Fibroblast of skin of scalp (primary cell): ENCODE measurements around the gene TIAM2.

Experiments used
- DNase-seq: peaks from one replicate; pipeline ENCODE4 v3.0.0-alpha.2; 2013

Gene TIAM2

DNA sequence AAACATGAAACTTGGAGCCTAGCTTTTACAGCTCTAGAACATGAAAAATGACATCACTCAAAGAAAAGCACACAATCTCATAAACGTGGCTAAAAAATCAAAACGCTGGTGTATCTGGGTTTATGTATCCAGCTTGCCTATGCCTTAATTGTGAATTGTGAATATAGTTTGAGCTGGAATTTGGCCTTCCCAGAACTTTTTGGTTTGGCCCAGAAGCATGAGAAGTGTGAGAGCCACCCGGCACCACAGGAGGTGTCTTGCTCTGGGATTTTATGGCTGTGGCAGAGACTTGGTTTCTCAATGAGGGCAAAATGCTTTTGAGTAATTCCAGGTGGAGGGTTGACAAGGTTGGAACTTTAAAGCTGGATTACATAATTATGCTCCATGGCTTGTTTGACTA is 69.2 kb downstream of the TIAM2 start:
- peak; percentile 15 for DNase-seq

DNA sequence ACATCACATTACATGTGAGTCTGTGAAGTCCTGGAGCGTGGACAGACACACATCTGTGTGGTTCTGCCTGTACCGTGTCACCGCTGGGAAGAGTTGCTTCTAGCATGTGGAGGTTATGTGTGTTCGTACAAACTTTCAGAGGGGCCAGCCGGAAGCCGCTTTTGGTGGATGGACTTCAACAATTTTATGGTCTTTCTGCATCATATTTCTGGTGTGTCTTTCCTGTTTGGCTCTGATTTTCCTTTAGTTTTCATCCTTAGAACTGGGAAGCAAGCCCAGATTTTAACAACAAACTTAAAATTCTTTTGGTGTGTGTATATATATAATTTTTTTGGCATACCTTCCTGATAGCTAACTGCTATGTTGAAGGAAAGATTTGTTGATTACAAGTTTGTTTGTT is 71.2 kb downstream of the TIAM2 start:
- peak; percentile 52 for DNase-seq

DNA sequence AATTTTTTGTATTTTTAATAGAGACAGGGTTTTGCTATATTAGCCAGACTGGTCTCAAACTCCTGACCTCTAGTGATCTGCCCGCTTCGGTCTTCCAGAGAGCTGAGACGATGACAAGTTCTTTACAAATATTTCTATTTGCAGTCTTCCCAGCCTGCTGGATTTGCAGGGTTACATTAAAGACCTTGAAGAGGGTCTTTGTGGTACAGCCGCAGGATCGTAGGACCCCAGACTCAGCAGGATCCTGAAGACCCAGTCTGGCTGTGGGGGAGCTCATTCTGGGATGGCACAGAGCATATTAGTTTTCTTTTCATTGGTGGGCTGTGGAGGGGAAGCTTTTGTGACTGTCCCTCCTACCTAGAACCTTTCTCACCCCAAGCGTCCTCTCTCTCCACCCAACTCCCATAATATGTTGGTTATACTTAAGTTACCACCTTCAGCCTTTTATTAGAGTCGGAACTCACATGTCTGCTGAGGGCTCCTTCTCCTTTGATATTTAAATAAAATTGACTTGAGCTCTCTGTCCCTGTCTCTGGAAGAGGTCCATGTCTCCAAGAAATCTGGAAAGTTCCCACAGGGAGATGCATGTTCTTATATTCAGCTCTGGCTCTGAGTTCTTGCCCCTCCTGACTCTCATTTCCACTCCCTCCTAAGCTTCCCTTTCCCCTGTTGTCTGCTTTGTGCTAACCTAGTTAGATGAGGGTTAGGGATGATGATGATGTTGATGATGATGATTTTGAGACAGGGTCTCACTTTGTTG is 72.0 kb downstream of the TIAM2 start:
- no peak for DNase-seq

DNA sequence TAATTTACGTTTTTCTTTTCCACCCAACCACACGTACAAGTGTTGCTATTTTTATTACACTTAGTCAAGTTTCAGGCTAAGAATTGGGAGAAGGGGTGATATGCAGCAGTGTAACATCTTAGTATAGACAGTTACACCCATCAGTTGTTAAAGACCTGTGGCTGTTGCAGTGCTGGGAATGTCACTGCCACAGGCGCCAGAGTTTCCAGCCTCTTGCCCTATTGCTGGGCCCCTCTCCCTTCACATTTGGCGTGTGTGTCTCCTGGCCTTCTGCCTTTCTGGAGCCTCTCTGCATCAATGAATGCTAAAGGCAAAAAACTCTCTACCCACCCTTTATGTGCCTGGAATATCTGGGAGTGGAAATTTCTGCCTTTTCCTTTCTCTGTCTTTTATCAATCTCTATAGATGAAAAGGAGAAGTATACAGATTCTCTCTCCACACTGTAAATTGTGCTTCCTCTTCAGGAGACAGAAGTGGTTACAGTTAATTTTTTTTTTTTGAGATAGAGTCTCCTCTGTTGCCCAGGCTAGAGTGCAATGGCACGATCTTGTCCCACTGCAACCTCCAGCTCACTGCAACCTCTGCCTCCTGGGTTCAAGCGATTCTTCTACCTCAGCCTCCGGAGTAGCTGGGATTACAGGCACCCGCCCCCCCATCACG is 73.0 kb downstream of the TIAM2 start:
- DNase-seq: no peak

DNA sequence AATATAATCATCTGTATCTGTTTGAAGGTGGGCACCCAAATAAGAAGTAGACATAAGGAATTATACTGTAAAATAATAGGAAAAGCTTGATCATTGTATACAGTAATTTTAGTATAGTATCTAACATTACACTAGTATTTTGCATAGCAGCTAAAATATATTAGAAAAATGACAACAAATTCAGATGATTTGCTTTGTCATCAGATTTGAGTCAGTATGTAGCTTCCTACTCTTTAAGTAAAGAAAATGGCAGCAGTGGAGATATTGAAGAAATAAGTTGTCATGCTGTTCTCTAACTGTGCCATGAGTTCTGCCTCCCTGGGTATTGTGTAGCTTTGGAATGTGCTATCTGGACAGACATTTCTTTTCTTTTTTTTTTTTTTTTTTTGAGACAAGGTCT is 74.4 kb downstream of the TIAM2 start:
- no peak for DNase-seq

DNA sequence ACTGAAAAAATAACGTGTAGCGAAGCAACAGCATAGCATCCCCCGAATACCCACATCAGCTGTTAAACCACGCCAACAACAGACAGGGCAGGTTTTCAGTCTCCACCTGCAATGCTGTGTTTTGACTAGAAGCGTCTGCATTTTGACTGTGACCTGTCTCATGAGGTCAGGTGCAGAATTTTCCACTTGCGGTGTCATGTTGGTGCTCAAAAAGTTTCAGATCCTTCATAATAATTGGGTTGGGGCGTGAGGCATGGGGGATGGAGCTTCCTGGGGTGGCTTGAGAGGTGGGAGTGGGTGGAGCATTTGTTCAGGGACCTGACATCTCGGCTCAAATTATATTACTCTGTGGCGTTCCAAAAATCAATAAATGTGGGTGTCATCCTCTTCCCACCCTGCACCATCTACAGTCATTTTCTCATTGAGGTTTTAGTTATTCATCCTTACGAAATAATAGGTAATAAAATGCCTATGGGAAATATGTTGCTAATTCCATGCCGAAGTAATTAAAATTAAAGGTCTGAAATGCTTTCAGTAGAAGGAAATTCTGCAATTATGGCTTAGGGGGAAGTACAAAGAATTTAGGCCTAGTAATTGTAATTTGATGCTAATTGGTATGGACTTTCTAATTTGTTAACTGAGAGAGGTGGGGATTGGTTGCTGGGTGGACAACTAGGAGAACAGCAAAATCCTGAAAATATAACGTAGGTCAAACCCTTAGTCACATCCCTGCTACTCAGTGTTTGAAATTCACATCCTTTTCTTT is 81.0 kb downstream of the TIAM2 start:
- no peak for DNase-seq

DNA sequence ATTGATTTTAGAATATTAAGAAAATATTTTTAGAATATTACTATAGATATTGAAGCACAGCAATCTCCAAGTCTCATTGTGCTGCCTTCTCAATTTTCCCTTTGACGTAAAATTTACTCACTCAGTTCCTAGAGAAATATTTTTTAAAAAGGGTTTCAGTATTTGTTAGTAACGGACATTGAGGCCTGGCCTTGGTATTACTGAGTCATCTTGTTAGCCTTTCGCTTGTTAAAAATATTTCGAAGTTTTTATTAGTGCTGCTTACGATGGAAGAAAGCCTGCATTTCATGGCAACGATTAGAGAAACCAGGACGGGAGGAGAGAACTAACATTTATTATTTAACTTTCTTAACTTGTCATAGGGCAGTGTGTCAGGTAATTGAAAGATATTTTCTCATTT is 82.2 kb downstream of the TIAM2 start:
- no peak for DNase-seq

DNA sequence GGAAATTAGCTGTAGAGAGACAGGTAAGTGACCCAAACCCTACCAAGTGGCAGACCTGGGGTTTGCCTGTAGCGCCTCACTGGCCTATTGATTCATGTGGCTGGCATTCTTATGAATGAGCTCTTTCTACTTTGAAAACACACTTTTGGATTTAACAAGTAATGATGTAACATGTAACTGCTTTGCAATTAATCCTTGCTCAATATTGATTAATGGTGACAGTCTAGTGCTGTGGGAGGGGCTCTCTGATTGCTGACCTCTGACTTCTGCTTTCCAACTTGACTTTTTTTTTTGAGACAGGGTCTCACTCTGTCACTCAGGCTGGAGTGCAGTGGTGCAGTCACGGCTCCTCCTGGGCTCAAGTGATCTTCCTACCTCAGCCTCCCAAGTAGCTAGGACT is 82.7 kb downstream of the TIAM2 start:
- no peak for DNase-seq

DNA sequence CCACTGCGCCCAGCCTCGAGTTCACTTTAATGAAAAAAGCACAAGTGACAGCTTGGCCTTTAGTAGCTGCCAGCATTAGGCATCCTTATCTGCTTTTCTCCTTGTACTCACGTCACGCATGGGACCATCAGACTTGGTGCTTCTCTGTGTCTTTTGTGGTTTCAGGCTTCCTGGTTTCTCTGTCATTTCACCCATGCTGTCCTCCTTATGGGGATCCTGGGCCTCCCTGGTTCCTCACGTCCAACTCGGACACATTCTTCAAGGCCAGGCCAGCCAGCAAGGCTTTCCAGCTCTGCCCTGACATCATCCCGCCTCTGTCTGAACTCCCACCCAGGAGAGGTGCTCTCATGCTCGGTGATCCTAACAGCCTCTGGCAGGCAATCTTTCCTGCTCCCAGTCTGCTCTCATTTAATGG is 83.2 kb downstream of the TIAM2 start:
- DNase-seq: peak; percentile 12

DNA sequence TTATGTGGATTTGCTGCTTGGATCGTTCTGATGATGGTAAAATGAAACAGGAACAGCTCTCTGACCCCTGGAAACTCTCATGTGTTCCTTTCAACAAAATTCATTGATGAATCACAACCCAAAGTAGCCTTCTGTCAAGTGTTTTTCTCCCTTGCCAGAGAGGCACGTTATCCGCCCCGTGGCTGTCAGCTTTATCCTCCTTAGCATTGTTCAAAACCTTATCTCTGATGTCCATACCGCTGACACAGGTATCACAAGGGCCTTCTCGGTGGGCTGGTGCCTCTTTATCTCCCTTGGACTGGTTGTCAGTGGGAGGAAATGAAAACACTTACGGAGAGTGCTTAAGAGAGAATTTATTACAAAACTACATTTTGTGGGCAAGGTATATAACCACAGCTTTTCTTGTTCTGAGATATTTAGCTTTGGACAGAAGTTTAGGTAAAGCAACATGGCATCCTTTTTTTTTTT is 84.9 kb downstream of the TIAM2 start:
- DNase-seq: no peak

DNA sequence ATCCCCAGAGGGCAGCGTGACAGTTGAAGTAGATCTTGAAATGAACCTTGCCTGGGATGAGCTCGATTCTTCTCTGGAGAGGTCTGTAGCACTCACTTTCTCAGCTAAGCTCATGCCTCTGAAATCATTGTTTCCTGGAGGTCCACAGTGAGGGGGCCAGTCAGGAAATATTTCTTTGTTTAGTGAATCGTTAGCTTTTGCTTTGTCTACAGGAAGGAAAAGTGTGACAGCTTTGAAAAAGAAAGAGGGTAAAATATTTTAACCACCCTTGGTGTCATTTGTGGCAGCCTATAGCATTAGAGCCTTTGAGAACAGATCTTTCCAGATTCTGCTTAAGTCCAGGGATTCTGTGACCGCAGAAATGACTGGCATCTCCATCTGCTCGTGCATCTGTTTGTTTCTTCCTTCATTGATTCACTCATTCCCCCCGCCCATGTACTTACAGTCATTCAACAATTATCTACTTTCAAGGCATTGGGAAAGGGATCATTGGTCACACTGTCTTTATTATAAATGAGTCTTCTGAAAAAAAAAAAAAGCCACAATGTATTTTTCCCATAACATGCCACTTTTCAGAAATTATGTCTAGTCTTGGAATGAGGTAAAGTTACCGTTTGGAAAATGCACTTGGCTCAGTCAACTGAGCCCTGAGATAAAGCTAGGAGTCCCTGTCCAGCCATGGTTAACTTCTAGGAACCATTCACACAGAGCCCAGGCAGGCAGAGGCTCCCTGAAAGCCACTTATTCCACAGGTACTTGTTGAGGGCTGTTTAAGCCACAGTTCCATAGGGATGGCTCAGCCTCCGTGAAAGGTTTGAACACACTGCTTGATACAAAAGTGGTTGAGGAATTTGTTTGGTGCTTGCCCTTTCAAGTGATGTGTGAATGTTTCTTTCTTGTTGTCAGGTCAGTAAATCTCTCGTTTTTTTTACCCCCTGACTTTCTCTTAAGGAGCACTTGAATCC is 86.0 kb downstream of the TIAM2 start:
- peak; percentile 80 for DNase-seq

DNA sequence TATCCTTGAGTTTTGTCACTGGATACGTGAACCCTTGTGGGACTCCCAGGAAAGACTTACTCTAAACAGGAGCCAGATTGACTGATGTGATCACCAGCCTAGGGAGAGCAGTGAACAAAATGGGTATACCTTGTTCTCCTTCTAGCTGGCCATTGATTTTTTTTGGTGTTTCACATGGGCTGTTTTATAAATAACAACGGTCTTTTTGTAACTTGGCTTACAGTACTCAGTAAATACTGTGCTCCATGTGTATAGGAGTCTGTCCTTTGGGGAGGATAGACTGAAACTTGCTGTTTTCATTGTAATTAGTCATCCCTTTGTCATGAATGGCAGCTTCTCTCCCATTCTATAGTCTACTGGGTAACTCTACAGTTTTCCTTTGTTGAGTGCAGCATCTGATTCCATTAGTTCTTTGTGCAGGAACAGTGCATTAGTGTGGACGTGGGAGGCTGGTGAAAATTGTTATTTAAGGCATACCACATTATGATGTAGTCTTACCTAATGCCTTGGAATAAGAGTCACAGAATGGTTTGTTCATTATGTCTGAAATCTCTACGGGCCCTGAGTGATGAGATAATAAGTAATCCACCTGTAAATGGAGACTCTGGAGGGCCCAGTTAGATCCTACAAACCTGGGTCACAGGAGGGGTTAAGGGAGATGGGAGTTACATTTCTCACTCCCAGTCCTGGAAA is 89.5 kb downstream of the TIAM2 start:
- DNase-seq: peak; percentile 76

DNA sequence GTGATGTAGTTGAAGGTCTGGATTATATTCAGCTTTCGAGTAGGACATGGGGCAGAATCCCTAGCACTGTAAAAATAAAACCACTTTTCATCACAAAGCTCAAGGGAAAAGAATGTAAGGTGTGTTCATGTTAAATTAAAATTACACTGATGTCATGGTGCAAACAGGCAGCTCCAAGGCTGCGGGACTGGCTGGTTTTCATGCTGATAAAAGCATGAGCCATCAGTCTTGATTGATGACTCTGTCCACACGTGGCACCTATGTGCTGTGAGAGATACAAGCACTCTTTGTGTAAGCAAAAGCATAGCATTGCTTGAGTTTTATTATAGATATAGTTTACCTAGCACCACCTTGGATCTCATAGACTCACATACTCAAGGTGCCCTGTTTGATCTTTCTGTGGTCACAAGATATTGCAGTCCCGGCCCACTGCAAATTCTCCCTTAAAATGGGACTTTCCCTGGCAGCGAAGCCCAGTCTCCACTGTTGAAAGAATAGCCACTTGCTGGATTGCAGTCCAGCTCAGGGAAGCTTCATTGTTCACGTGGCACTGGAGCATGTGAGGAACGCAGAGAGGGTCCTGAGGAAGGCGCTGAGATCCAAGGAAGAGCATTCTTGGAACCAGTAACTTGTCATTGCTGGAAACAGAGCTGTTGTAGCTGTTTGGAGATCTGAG is 90.6 kb downstream of the TIAM2 start:
- DNase-seq: peak; percentile 39

DNA sequence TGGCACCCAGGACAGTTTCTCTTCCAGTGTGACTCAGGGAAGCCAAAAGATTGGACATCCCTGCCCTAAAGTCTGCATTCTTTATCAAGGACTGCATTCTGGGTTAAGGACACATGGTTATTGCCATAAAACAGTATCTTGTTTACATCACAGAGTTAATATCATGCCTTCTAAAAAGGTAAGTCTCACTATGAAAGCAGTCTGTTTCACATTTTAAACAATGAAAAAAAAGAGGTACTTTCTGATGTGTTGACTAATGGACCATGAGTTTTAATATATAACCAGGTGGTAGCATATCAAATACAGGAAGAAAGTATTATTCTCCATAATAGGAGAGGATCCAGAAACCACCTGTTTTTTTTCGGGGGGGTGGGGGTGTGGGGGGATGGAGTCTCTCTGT is 93.7 kb downstream of the TIAM2 start:
- DNase-seq: no peak

DNA sequence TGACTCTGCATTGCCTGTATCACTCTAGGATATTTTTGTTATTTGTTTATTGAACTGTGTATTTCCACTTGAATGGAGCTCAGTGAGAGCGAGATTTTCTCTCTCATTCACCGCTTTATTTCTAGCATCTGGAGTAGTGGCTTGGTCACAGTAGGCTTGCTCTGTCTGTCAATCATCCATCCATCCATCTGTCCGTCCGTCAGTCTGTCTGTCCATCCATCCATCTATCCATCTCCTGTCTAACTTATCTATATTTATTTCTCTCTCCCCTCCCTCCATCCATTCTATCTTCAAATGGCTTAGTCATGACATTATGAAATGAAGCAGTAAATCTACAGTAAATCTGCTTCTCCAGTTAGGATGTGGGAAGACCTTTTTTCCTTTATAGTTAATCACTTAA is 94.6 kb downstream of the TIAM2 start:
- no peak for DNase-seq

DNA sequence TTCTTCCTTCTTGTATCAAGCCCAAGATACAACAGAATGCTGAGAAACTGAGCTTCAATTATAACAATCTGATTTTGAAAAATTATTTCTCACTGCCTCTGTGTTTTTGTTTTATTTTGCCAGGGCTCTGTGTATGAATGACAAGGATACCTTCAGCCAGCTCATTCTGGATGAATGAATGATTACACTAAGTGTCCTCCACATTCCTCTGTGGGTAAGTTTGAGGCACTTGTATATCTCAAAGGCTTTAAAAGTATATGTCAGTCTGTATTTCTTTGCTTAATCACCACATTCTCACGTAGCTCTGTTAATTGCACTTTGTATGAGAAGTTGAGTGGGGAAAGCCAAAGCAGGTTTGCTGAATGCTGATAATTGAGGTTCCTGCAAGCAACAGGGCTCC is 95.1 kb downstream of the TIAM2 start:
- no peak for DNase-seq

DNA sequence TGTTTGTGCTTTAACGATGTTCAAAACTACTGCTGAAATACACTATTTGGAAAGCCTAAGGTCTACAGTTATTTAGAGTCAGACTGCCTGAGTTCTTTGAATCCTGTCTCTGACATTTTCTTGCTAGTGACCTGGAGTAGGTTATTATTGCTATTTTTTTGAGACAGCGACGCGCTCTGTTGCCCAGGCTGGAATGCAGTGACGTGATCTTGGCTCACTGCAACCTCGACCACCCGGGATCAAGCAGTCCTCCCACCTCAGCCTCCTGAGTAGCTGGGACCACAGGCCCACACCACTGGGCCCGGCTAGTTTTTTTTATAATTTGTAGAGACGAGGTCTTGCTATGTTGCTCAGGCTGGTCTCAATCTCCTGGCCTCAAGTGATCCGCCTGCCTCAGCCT is 96.6 kb downstream of the TIAM2 start:
- DNase-seq: no peak

DNA sequence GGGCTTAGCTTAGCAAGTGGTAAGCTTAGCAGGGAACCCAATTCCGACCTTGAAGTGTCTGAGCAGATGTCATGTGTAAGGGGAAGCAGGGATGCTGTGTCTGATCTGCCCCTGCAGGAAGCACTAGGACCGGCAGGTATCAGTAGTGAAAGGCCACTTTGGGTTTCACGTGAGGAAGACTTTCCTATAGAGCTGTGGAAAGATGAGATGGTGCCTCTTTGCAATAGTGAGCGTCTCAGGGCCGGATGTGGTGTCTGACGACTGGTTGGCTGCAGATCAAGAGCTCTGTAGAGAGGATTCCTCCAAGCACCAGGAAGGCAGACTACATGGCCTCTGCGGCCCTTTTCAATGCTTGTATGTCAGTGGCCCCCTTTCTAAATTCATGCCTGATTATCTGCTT is 98.3 kb downstream of the TIAM2 start:
- peak; percentile 29 for DNase-seq

DNA sequence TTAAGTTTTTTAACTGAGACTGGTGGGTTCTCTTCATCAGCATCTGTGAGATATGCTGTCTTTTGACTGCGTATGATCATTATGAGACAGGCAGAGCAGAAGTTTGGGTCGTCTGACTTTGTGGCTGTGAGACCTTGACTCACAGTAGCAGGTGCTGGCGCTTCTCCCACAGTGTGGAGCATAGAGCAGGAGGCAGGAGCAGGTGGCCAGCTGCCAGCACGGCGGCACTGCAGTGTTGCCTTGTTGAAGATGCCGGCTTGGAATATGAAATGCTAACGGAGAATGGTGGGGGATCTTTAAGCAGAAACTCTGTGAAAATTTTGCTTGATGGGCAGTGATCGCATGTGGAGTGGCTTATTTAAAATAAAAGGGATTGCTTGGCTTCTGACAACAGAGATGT is 105.0 kb downstream of the TIAM2 start:
- DNase-seq: no peak

DNA sequence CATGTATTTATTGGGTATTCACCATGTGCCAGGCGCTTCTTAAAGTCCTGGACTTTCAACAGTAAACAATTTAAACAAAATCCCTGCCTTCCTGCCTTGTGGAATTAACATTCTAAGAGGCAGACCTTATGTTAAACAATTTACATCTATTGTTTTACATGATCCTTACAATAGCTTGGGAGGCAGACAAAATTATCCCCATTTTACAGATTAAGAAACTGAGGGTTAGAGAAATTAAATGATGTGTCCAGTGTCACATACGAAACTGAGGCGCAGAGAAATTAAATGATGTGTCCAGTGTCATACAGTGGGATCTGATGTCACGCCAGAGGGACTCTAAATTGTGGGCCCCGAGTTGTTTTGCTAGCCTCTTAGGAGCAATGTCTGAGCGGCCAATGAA is 105.5 kb downstream of the TIAM2 start:
- no peak for DNase-seq

DNA sequence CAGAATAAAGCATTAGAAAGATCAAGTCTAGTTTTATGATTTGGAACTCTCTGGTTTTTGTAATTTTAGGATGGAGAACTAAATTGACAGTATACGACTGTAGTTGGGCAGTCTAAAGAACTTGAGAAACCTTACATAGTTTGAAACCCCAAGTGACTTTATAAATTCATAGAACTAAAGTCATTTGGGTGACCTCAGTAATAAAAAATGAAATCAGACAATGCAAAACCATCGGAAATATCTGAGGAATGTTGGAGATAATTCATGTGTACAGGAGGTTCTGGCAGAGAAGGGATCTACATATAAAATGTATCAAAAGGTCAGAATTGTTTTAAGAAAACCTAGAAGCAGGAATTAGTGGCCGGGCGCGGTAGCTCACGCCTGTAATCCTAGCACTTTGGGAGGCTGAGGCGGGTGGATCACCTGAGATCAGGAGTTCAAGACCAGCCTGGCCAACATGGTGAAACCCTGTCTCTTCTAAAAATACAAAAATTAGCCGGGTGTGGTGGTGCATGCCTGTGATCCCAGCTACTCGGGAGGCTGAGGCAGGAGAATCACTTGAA is 108.0 kb downstream of the TIAM2 start:
- peak; percentile 89 for DNase-seq
